Measurements from ENCODE around the gene TPRA1.

TPRA1 gene

GRCh38 chr3:127588806-127589577 is 1.5 kb downstream of the TPRA1 start:
- DNase-seq, result no peak

GRCh38 chr3:127587876-127588275 is 2.7 kb downstream of the TPRA1 start:
- no peak for DNase-seq

DNA sequence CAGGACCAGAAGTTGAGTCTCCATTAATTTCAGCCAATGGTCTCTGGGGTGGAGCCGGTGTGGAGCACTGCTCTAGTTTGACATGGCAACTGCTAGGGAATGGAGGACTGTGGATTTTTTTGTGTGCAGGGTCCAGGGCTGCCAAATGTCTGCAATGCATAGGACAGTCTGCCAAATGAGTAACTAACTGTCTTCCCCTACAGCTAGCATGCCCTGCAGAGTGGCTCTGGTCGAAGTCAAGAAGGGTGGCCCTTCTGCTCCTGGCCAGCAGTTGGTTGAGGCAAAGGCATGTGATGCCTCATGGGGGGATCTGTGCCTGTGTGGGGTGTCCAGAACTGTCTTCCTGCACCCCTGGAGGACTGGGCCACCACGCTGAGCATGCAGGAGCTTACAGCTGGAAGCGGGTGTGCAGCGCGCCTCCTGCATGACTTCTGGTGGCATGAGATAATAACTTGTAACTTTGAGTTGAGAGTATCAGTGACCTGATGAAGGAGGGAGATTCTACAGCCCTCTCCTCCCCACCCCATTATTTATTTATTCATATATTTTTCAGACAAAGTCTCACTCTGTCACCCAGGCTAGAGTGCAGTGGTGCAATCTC is 4.6 kb downstream of the TPRA1 start:
- no peak for DNase-seq

DNA sequence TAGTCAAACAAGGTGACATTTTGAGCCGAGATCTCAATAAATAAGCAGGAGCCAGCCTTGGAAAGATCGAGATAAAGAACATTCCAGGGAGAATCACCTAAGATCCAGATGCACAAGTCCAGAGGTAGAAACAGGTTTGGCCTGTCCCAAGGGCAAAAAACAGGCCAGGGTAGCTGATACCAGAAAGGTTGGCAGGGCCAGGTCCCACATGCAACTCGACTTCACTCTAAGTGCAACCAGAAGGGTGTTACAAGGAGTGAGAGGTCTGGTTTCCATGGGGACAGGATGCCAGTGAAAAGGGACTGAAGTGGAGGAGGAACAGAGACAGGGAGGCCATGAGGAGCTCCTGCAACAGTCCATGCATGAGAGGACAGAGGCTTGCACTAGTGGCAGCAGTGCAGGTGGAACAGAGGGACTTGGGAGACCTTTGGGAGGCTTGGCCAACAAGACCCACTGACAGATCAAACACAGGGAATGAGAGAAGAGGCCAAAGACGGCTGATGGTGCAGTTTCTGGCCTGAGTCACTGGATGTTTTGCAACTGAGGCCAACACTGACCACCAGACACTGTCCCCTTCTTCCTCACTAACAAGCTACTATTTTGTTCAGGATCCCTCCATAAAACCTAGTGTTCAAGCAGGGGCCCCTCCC is 5.2 kb downstream of the TPRA1 start:
- no peak for DNase-seq

GRCh38 chr3:127584734-127585133 is 5.8 kb downstream of the TPRA1 start:
- DNase-seq, result no peak

GRCh38 chr3:127580327-127581060 is 10.0 kb downstream of the TPRA1 start:
- DNase-seq, result no peak

DNA sequence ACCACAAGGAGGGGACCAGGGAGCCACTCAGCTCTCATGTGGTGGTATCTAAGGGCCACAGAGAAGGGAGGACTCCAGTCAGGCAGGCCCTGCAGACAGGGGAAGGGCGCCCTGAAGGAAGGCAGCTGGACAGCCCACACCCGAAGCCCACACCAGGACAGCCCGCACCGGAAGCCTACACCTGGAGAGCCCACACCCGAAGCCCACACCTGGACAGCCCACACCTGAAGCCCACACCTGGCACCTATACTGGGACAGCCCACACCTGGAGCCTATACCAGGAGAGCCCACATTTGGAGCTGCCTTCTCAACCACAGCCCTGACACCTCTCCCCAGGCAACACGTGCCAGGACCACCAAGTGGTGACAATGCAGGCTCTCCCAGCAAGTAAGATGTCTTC is 11.7 kb downstream of the TPRA1 start:
- no peak for DNase-seq

- DNase-seq, result no peak
These were observed 12.4 kb downstream of the TPRA1 start for GRCh38 chr3:127578168-127578567.

DNA sequence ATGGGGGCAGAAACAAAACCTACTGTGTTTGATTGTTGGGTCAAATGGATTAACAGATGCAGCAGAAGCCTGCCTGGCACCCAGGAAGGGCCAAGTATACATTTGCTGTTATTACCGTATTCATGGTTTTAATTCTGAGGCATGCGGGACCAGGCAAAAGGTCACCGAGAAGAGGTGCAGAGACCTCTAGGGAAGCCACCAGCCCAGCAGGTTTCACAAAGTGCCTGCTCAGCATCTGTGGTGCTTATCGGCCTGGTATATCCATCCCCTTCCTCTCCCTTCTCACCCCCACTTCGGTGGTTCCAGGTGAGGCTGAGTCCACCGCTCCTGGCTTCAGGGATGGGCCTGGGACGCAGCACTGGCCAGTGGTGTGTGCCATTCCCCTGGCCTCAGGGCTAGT is 13.1 kb downstream of the TPRA1 start:
- DNase-seq, result no peak

- DNase-seq, result peak; percentile 83
These were observed 15.4 kb downstream of the TPRA1 start for GRCh38 chr3:127574880-127575878.

- DNase-seq, result no peak
These were observed 16.6 kb downstream of the TPRA1 start for GRCh38 chr3:127573912-127574311.

DNA sequence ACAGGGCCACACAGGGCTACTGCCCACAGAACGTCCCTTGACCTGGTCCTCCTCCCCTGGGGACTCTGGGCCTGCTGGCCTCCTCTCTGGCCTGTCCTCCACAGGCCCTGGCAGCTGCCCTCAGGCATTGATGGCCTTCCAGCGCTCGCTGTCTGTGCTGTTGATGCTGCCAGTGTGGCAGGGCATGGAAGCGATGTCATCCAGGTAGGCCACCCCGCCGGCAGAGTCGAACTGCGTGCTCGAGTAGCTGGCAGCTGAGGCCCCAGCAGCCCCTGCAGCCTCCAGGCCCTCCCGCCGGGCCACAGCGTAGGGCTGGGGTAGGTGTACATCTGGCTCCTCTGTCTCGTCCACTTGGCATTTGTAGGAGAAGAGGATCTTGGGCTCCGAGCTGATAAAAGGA is 17.1 kb downstream of the TPRA1 start:
- DNase-seq, result no peak

- no peak for DNase-seq
These were observed 17.8 kb downstream of the TPRA1 start for GRCh38 chr3:127572735-127573134.

GRCh38 chr3:127572186-127572585 is 18.3 kb downstream of the TPRA1 start:
- DNase-seq, result no peak

GRCh38 chr3:127570520-127570919 is 20.0 kb downstream of the TPRA1 start:
- no peak for DNase-seq

DNA sequence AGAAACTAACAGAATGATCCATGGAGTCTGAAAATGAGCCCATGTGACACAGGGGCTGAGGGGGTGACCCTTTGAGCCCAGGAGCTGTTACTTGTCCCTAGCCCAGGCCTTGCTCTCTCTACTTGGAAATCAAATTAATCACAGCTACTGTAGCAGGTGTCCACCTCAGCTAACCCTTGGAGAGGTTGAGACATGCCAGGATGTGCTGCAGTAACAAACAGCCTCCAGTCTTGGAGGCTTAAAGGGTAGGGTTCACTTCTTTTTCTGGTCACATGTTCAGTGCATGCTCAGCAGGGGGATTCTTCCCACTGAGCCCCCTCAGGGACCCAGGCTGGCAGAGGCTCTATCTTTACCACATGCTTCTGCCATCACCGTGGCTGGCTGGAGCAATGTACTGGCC is 21.4 kb downstream of the TPRA1 start:
- DNase-seq, result no peak

DNA sequence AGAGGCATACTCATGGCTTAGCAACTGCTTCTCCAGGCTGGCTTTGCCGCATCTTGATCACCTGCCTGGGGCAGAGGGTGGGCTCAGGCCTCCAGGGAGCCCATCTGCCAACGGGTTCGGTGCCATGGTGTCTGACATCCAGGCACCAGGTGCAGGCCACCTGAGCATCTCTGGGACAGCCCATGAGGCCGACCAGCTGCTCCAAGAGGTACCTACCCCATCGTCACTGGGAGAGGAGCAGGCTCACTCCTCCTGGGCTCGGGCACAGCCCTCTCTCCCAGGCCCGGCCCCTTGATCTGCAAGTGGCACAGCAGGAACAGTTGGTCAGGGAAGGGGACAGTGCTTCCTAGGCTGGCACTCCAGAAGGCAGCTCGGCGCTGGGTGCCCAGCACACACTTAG is 21.9 kb downstream of the TPRA1 start:
- no peak for DNase-seq

DNA sequence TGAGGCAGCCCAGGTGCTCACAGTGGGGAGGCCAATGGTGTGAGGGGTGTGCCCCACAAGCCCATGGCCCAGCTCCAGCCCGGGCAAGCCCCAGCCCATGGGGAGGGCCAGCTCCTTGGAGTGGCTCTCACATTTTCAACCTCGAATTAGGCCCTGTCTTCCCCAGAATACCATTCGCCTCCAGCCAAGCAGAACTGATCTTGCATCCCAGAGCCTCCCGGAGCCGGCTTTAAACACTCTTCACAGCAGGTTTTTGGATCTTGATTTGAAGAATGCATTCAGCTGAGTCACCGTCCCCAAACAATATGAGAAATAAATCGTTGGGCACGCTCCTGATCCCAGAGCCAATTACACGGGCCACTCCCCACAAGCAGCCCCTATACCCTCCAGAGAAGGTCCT is 23.7 kb downstream of the TPRA1 start:
- DNase-seq, result no peak

DNA sequence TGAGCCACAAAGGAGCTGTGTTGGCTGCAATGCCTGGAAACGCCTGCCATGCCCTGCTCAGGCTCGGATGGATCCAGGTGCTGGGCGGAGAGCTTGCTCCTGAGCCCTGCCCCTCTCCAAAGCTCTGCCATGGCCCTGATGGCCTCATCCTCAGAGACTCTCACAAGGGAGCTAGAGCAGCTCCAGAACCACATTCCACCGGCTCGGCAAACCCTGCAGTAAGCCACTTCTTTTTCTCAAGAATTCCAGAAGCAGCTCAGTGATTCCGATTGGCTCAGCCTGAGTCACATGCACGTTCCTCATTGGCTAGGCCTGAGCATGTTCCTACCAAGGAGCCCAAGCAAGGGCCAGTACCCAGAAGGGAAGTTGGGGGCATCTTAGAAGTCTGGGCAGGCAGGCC is 24.8 kb downstream of the TPRA1 start:
- DNase-seq, result no peak

DNA sequence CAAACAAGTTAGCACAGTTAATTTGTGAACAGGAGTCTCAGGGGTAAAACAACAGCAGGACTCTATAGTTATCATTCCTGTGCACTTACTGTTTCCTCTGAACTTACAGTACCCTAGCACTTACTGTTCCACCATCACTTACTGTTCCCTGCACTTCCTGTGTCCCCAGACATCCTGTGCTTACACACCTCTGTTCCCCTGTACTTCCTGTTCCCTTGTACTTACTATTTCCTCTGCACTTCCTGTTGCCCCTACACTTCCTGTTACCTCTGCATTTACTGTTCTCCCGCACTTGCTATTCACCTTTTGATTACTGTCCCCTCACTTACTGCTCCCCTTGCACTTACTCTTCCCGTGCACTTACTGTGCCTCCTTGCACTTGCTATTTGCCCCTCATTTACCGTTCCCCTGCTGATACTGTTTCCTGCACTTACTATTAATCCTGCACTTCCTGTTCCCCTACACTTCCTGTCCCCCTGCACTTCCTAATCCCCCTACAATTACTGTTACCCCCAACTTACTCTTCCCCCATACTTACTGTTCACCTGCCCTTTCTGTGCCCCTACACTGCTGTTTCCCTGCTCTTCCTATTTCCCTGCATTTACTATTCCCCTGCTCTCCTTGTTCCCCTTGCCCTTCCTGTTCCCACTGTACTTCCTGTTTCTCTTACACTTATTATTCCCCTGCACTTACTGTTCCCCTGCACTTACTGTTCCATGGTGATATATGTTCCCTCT is 30.3 kb downstream of the TPRA1 start:
- DNase-seq, result no peak

DNA sequence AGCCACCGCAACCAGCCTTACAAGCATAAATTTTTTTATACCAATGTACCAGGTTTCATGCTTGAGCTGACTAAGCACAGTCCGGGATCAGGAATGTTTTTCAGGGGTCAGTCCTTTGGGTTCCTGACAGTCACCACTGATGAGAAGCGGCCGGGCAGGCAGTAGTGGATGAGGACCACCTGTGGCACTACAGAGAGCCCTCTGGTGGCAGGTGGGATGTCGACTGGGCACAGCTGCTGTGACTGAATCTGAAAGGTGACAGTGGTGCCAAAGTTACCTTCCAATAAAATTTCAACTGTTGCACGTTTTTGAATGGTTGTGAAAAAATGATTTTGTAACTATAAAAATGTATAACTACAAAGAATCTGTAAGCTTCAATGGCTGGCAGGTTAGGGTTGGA is 34.0 kb downstream of the TPRA1 start:
- no peak for DNase-seq

GRCh38 chr3:127555108-127555507 is 35.4 kb downstream of the TPRA1 start:
- no peak for DNase-seq
